ENCODE results near the gene ZNF135.

Gene ZNF135

DNA sequence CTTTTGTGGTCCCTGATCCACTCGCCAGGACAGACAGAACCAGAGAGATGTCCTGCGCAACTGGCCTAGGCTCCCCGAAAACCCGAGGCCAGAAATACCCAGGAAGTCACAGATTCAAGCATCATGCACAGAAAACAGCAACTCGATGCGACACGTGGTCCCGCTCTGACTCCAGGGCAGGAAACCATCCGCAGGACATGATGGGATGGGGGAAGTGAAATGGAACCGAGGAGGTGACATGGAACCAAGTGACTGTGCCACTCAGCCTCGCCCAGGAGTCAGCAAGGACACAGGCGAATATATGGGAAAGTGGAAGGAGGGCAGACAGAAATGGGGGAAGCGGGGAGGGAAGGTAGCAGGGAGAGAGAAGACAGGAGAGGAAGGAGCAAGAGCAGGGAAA is 37.8 kb downstream of the ZNF135 start:
- no peak for DNase-seq

DNA sequence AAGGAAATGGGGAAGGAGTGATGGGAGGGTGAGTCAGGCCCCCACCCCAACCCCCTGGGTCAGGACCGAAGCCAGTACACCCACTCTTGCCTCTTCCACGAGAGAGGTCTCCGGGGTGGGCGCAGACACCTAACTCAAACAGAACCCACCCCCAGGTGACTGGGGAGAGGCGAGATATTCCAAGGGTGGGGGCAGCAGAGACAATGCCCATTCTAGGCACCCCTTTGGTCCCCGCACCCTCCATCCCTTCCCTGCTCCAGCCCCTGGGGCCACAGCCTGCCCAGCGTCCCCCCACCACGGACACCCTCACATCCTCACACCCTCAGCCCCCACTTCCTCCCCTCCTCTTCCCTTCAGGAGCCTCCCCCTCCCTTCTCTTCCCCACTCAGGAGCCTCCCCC is 38.3 kb downstream of the ZNF135 start:
- no peak for DNase-seq

DNA sequence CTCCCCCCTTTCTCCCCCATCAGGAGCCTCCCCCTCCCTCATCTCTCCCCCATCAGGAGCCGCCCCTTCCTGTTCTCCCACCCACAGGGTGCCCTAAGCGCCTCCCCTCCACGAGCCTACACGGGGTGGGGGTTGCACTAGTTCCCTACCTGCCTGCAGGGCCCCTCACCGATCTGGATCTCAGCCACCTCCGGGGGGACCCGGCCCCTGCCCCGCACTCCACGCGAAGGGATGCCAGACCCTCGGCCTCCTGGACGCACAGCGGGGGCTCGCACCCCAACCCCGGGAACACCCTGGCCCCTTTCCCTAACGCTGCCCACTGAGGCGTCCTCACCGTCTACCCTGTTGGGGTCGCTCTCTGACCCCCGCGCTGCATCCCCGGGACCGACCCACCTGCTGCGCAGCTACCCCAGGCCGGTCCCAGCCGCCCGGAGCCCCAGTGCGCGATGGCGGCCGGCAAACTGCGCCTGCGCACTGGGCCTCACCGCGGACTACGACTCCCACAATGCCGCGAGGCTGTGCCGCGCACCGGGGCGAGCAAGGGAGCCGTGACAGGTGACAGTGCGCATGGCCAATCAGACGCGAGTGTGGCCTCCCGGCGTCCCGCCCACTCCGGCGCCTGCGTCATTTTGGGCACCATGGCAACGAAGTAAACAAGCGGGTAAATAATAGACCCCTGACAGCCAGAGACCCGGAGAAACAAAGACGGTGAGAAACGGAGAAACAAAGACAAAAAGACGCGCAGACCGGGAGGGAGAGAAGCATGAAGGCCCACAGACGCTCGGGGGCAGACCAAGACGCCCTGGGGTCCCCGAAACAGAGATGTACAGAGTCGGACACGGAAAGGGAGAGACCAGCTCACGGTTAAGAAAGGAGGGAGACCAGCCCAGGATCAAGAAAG is 38.9 kb downstream of the ZNF135 start, which contains the start of gene ZSCAN18:
Gene ZSCAN18 (minus strand): TSS at position 451 of the 901 bp plus-strand sequence. CDS start 7,964 bp downstream, outside the sequence.
- peak; percentile 91 to 97 for DNase-seq

DNA sequence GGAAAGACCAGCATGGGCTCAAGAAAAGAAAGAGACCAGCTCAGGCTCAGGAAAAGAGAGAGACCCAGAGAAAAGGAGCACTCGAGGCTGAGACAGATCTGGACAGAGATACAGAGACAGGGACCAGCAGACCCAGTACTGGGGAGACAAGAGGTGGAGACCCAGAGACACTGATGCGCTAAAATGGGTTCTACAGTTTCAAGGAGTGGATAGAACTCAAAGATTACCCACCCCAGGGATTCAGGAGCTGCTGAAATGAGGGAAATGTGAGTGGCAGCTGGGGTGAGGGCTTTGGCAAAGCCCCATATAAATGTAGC is 39.6 kb downstream of the ZNF135 start:
- DNase-seq, result no peak

DNA sequence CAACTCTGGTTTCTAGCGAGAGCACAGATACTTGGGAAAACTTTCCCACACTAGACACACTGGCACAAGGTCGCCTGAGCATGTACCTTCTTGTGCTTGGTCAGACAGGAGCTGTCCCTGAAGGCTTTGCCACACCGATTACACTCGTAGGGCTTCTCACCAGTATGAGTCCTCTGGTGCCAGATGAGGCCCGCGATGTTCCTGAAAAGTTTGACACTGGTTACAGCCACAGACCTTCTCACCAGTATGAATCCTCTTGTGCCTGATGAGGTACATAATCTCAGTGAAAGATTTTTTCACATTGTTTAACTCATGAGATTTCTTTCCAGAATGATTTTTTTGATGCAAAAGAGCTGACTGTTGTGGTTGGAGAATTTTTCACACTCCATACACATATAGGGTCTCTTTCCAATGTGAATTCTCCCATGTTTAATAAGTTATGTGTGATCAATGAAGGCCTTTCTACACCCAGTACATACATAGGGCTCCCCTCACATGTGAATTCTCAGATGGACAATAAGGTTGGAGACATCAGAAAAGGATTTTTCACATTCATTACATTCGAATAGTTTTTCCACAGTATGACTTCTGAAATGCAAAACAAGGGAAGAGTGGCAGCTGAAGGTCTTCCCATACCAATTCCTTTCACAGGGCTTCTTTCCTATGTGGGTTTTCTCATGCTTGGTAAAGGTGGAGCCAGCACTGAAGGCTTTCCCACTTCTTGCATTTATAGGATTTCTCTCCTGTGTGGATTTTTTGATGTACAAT is 48.9 kb downstream of the ZNF135 start:
- no peak for DNase-seq

GRCh38 chr19:58108546-58108817 is 49.4 kb downstream of the ZNF135 start:
- no peak for DNase-seq

- no peak for DNase-seq
These were observed 58.9 kb downstream of the ZNF135 start for GRCh38 chr19:58117841-58118575.

GRCh38 chr19:58118979-58119733 is 60.1 kb downstream of the ZNF135 start:
- DNase-seq, result no peak
